ENCODE measurements around the gene TRPM3.

TRPM3 gene

GRCh38 chr9:70816891-70817290 is 304.5 kb downstream of the TRPM3 start:
- Histone ChIP-seq H3K9me3 (ENCODE audit: control insufficient read depth, low read depth, low read length) (no peaks in the 10 kb centered on the region), H3K27ac (ENCODE audit: low read length) (no peak overlapping the region), H3K9ac (ENCODE audit: low read length) (no peak overlapping the region), H3K27me3 (ENCODE audit: control insufficient read depth, insufficient read depth, low read length) (no peaks in the 10 kb centered on the region), H3K36me3 (ENCODE audit: control insufficient read depth, low read depth, low read length) (no peaks in the 10 kb centered on the region), H3K4me3 (ENCODE audit: low read length) (no peak overlapping the region), H3K4me1 (ENCODE audit: control insufficient read depth, low read depth, low read length) (peaks cover 5% of the 10 kb centered on the region)

GRCh38 chr9:70816316-70816715 is 305.1 kb downstream of the TRPM3 start:
- no peaks in the 10 kb centered on the region for H3K36me3 ChIP-seq (ENCODE audit: control insufficient read depth, low read depth, low read length)

GRCh38 chr9:70814597-70814996 is 306.8 kb downstream of the TRPM3 start:
- Histone ChIP-seq H3K27ac (ENCODE audit: low read length) (no peak overlapping the region), H3K36me3 (ENCODE audit: control insufficient read depth, low read depth, low read length) (no peaks in the 10 kb centered on the region), H3K9me3 (ENCODE audit: control insufficient read depth, low read depth, low read length) (no peaks in the 10 kb centered on the region), H3K9ac (ENCODE audit: low read length) (no peak overlapping the region), H3K27me3 (ENCODE audit: control insufficient read depth, insufficient read depth, low read length) (no peaks in the 10 kb centered on the region), H3K4me3 (ENCODE audit: low read length) (no peak overlapping the region), H3K4me1 (ENCODE audit: control insufficient read depth, low read depth, low read length) (peaks cover 5% of the 10 kb centered on the region)

More at GRCh38 chr9:70816316-70816715, 305.1 kb downstream of the TRPM3 start:
- Histone ChIP-seq H3K9ac (ENCODE audit: low read length) (no peak overlapping the region), H3K4me1 (ENCODE audit: control insufficient read depth, low read depth, low read length) (peaks cover 5% of the 10 kb centered on the region), H3K4me3 (ENCODE audit: low read length) (no peak overlapping the region), H3K27ac (ENCODE audit: low read length) (no peak overlapping the region), H3K9me3 (ENCODE audit: control insufficient read depth, low read depth, low read length) (no peaks in the 10 kb centered on the region), H3K27me3 (ENCODE audit: control insufficient read depth, insufficient read depth, low read length) (no peaks in the 10 kb centered on the region)

GRCh38 chr9:70813141-70813540 is 308.3 kb downstream of the TRPM3 start:
- no peaks in the 10 kb centered on the region for H3K36me3 ChIP-seq (ENCODE audit: control insufficient read depth, low read depth, low read length)
- H3K27ac ChIP-seq (ENCODE audit: low read length) = no peak overlapping the region
- no peak overlapping the region for H3K4me3 ChIP-seq (ENCODE audit: low read length)

GRCh38 chr9:70811638-70812037 is 309.8 kb downstream of the TRPM3 start:
- no peak overlapping the region for H3K4me3 ChIP-seq (ENCODE audit: low read length)
- H3K9ac ChIP-seq (ENCODE audit: low read length) = no peak overlapping the region
- H3K27ac ChIP-seq (ENCODE audit: low read length) = no peak overlapping the region

More at GRCh38 chr9:70813141-70813540, 308.3 kb downstream of the TRPM3 start:
- no peaks in the 10 kb centered on the region for H3K9me3 ChIP-seq (ENCODE audit: control insufficient read depth, low read depth, low read length)
- H3K4me1 ChIP-seq (ENCODE audit: control insufficient read depth, low read depth, low read length) = peaks cover 5% of the 10 kb centered on the region
- H3K9ac ChIP-seq (ENCODE audit: low read length) = no peak overlapping the region
- no peaks in the 10 kb centered on the region for H3K27me3 ChIP-seq (ENCODE audit: control insufficient read depth, insufficient read depth, low read length)

GRCh38 chr9:70806875-70807274 is 314.5 kb downstream of the TRPM3 start:
- Histone ChIP-seq H3K27me3 (ENCODE audit: control insufficient read depth, insufficient read depth, low read length) (no peaks in the 10 kb centered on the region), H3K4me1 (ENCODE audit: control insufficient read depth, low read depth, low read length) (no peaks in the 10 kb centered on the region), H3K9ac (ENCODE audit: low read length) (no peak overlapping the region), H3K4me3 (ENCODE audit: low read length) (no peak overlapping the region), H3K9me3 (ENCODE audit: control insufficient read depth, low read depth, low read length) (no peaks in the 10 kb centered on the region), H3K36me3 (ENCODE audit: control insufficient read depth, low read depth, low read length) (no peaks in the 10 kb centered on the region), H3K27ac (ENCODE audit: low read length) (no peak overlapping the region)

More at GRCh38 chr9:70811638-70812037, 309.8 kb downstream of the TRPM3 start:
- H3K36me3 ChIP-seq (ENCODE audit: control insufficient read depth, low read depth, low read length) = no peaks in the 10 kb centered on the region
- no peaks in the 10 kb centered on the region for H3K27me3 ChIP-seq (ENCODE audit: control insufficient read depth, insufficient read depth, low read length)
- no peaks in the 10 kb centered on the region for H3K9me3 ChIP-seq (ENCODE audit: control insufficient read depth, low read depth, low read length)
- peaks cover 5% of the 10 kb centered on the region for H3K4me1 ChIP-seq (ENCODE audit: control insufficient read depth, low read depth, low read length)

GRCh38 chr9:70805949-70806348 is 315.5 kb downstream of the TRPM3 start:
- Histone ChIP-seq H3K36me3 (ENCODE audit: control insufficient read depth, low read depth, low read length) (no peaks in the 10 kb centered on the region), H3K4me3 (ENCODE audit: low read length) (no peak overlapping the region), H3K27ac (ENCODE audit: low read length) (no peak overlapping the region), H3K27me3 (ENCODE audit: control insufficient read depth, insufficient read depth, low read length) (no peaks in the 10 kb centered on the region), H3K9ac (ENCODE audit: low read length) (no peak overlapping the region), H3K9me3 (ENCODE audit: control insufficient read depth, low read depth, low read length) (no peaks in the 10 kb centered on the region), H3K4me1 (ENCODE audit: control insufficient read depth, low read depth, low read length) (peaks cover 3% of the 10 kb centered on the region)

GRCh38 chr9:70802758-70803436 is 318.5 kb downstream of the TRPM3 start:
- H3K27me3 ChIP-seq (ENCODE audit: control insufficient read depth, insufficient read depth, low read length) = no peaks in the 10 kb centered on the region
- H3K4me3 ChIP-seq (ENCODE audit: low read length) = no peak overlapping the region
- peaks cover 6% of the 10 kb centered on the region for H3K4me1 ChIP-seq (ENCODE audit: control insufficient read depth, low read depth, low read length)
- no peaks in the 10 kb centered on the region for H3K9me3 ChIP-seq (ENCODE audit: control insufficient read depth, low read depth, low read length)
- H3K9ac ChIP-seq (ENCODE audit: low read length) = no peak overlapping the region
- no peak overlapping the region for H3K27ac ChIP-seq (ENCODE audit: low read length)
- no peaks in the 10 kb centered on the region for H3K36me3 ChIP-seq (ENCODE audit: control insufficient read depth, low read depth, low read length)

- no peak overlapping the region for H3K9ac ChIP-seq (ENCODE audit: low read length)
- H3K36me3 ChIP-seq (ENCODE audit: control insufficient read depth, low read depth, low read length) = no peaks in the 10 kb centered on the region
- H3K4me1 ChIP-seq (ENCODE audit: control insufficient read depth, low read depth, low read length) = peaks cover 6% of the 10 kb centered on the region
- H3K4me3 ChIP-seq (ENCODE audit: low read length) = no peak overlapping the region
- H3K27ac ChIP-seq (ENCODE audit: low read length) = no peak overlapping the region
- H3K9me3 ChIP-seq (ENCODE audit: control insufficient read depth, low read depth, low read length) = no peaks in the 10 kb centered on the region
- H3K27me3 ChIP-seq (ENCODE audit: control insufficient read depth, insufficient read depth, low read length) = no peaks in the 10 kb centered on the region
Observed at GRCh38 chr9:70802206-70802605, 319.2 kb downstream of the TRPM3 start.

GRCh38 chr9:70801181-70801829 is 320.1 kb downstream of the TRPM3 start:
- Histone ChIP-seq H3K4me1 (ENCODE audit: control insufficient read depth, low read depth, low read length) (peaks cover 6% of the 10 kb centered on the region), H3K9ac (ENCODE audit: low read length) (no peak overlapping the region), H3K27me3 (ENCODE audit: control insufficient read depth, insufficient read depth, low read length) (no peaks in the 10 kb centered on the region), H3K4me3 (ENCODE audit: low read length) (no peak overlapping the region), H3K36me3 (ENCODE audit: control insufficient read depth, low read depth, low read length) (no peaks in the 10 kb centered on the region), H3K9me3 (ENCODE audit: control insufficient read depth, low read depth, low read length) (no peaks in the 10 kb centered on the region), H3K27ac (ENCODE audit: low read length) (no peak overlapping the region)

- no peak overlapping the region for H3K27ac ChIP-seq (ENCODE audit: low read length)
- peaks cover 6% of the 10 kb centered on the region for H3K4me1 ChIP-seq (ENCODE audit: control insufficient read depth, low read depth, low read length)
- H3K27me3 ChIP-seq (ENCODE audit: control insufficient read depth, insufficient read depth, low read length) = no peaks in the 10 kb centered on the region
- no peaks in the 10 kb centered on the region for H3K9me3 ChIP-seq (ENCODE audit: control insufficient read depth, low read depth, low read length)
- H3K36me3 ChIP-seq (ENCODE audit: control insufficient read depth, low read depth, low read length) = no peaks in the 10 kb centered on the region
- no peak overlapping the region for H3K9ac ChIP-seq (ENCODE audit: low read length)
- H3K4me3 ChIP-seq (ENCODE audit: low read length) = no peak overlapping the region
Observed at GRCh38 chr9:70798018-70798417, 323.4 kb downstream of the TRPM3 start.

- Histone ChIP-seq H3K9me3 (ENCODE audit: control insufficient read depth, low read depth, low read length) (no peaks in the 10 kb centered on the region), H3K36me3 (ENCODE audit: control insufficient read depth, low read depth, low read length) (no peaks in the 10 kb centered on the region), H3K9ac (ENCODE audit: low read length) (no peak overlapping the region), H3K4me1 (ENCODE audit: control insufficient read depth, low read depth, low read length) (peaks cover 2% of the 10 kb centered on the region), H3K27me3 (ENCODE audit: control insufficient read depth, insufficient read depth, low read length) (no peaks in the 10 kb centered on the region), H3K27ac (ENCODE audit: low read length) (no peak overlapping the region), H3K4me3 (ENCODE audit: low read length) (no peak overlapping the region)
Observed at GRCh38 chr9:70795841-70796240, 325.6 kb downstream of the TRPM3 start.
